HTR-8/SVneo (cell line): ENCODE results near the gene LY6G6F.

Experiments used
- DNase-seq: peaks from one replicate; pipeline ENCODE4 v3.0.0; 2011; ENCODE audit warnings: low spot score, mixed read lengths; ENCODE audit not compliant: insufficient read length
- FAIRE-seq: peaks from 2 replicates; lab custom pipeline; 2011; peaks lifted over from hg19 to GRCh38; lab: Jason Lieb, UNC

The LY6G6F gene

DNA sequence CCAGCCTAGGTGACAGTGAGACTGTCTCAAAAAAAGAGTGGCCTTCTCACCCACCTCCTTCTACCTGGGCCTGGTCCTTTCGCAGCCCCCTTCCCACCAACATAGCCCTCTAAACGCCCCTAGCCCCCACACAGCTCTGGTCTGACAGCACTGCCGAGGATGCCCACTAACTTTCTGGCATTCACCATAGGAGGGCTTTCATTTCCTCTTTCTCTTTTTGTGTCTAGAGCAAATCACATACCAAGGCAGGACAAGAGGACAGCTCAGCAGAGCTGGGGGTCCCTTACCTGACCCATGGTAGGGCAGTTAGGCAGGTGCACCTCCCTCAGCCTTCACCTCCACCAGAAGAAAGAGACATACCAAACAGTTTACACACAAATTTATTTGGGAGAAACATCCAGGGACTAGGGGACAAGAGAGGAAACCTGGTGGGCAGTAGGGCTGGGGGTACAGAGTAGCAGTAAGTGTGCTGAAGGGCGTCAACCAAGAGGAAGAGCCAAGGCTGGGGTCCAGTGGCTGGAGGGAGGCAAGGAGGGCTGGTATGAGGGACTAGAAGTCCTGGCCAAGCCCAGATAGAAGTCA lies 30.3 kb upstream of the LY6G6F start:
- FAIRE-seq (no peak), DNase-seq (no peak)

DNA sequence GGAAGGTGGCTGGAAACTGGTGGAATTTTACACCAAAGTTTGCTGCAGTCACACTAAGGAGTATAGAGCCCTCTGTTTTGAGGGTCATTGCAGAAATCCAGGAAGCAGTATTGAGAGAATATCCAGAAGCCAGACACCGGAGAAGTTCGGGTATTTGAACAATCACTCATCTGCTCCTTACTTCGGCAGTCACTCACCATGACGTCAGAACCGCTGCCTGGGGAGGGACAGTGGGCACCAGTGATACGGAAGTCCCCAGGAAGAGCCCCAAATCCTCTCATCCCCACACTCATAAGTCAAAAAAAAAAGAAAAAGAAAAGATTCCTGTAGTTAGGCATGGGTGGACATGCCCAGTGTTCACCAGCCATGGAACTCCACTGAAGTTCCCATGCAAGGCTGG lies 29.8 kb upstream of the LY6G6F start:
- DNase-seq (no peak), FAIRE-seq (no peak)

DNA sequence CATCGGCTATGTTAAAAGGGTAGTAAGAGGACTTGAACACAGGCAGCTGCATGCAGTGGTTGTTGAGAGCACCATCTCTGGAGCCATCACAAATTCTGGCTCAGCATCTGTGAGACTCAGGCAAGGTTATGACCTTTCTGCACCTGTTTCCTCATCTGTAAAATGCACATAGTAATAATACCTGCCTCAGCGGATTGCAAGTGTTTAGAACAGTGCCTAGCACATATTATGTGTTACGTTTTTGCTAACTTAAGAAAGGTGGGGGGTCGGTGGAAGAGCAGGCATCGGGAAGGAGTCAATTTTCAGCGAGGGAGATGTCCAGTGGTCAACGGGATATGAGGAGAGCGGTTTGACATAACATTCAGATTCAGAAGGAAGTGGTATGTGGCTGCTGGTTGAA lies 28.7 kb upstream of the LY6G6F start:
- DNase-seq (no peak), FAIRE-seq (no peak)

DNA sequence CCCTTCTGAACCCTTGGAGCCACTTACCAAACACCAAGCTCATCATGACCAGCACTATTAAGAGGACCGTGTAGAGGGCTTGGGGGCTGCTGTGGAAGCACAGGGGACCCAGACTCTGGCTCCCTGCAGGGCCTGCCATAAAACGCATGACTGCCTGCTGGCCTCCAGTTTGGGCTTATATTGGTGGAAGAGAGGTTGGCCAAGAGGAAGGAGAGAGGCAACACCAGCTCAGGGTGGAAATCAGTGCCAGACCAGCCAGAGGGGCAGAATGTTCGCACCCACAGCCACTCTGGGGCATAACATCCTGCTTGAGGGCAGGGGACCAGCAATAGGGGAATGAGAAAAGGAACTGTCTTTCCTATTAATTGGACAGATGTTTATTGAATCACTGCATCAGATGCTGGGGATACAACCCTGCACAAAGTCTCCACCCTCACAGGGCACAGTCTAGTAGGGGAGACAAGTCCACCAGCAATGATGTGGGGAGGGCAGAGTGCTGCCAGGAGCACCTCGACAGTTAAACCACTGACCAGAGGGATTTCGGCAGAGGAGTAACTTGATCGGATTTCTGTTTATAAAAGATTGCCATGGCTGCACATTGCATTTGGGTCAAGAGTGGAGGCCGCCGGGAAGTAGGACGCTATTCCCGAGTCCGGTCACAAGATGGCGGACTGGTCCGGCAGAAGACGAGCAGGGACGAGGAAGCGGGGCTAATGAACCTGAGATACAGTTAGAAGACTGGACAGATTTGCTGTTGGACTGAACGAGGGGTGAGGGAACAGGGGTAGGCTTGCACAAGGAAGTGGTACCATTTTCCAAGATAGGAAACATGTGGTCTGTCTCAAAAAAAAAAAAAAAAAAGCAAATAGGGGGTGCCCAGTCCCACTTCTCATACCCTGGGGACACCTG lies 26.2 kb upstream of the LY6G6F start, which contains the start of gene LY6G5C:
Gene LY6G5C (minus strand): TSS at position 842 of the 909 bp plus-strand sequence. CDS start 694 bp downstream, at position 148.
- FAIRE-seq = peak; percentile 93

DNA sequence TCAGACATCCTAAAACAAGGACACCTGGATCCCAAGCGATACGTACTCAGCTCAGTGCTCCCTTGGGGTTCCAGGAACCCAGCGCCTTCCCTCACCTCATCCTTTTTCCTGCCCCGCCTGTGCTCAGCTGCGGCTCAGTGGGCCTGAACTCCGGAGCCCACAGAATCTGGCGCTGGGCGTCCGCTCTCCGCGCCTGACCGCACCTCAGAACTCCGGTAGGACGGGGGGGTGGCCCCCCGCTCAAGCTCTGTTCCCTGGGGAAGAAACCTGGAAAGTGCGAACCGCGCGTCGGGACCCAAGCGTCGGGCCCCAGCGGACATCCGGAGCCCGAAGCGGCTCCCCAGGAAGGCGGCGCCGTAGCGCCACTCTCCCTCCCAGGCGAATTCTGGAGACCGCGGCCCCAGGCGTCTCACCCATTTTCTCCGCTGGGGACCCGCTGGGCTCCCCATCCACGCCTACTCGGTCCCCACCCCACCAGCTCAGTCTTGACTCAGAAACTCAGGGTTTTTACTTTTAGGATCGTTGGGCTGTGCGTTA lies 25.5 kb upstream of the LY6G6F start:
- DNase-seq (no peak), FAIRE-seq (no peak)

More for the DNA sequence above, 26.2 kb upstream of the LY6G6F start, which contains the start of gene LY6G5C:
- DNase-seq = peak; percentile 84

DNA sequence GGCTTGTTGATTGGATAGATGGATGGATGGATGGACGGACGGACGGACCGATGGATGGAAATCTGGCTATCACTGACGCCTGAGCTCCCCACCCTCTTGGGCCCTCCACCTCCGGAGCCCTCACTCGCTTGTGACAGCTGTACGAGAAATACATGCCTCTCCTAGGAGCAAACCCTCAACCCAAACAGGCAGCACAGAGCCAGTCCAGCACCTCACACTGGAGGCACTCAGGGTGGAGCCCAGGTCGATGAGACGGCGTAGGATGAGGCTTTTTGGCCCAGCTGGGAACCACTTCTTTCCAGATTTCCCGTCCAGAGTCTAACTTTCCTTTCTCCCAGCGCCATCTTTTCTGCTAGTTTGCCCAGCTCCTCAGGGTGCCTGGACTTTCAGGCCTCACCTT lies 23.1 kb upstream of the LY6G6F start:
- FAIRE-seq = no peak
- no peak for DNase-seq

DNA sequence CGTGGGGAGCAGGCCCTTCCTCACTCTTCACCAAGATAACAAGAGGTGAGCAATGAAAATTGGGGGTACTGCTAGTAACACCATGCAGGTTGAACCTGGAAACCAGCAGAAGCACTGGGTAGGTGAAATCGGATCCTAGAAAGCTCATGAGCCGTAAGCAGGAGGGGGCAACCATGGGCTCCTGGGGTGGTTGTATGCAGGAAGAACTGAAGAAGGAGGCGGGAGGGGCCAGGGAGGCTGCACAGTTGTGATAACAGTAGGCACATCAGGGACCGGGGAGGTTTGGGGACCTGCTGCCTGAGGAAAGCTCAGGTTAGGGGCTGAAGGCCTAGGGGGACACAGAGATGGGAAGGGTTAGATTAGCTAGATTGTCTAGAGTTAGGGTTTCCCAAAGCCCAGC lies 20.2 kb upstream of the LY6G6F start:
- DNase-seq (no peak), FAIRE-seq (no peak)

DNA sequence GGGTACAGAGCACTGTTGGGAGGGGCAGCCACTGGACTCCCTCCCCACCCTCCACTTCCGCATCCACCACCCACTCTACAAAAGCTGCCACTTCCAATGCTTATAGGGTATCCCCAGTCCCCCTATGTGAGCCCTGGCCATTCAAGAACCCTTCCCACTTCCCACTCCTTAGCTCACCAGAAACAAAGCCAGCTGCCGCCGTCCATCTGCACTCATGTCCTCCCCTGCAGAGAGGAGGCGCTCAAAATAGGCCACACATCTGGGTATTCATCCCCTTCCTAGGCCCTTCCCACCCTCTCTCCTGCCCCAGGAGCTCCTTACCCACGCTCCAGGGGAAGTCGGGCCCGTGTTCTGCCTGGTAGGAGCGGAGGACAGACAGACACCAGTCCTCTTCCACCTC lies 19.3 kb upstream of the LY6G6F start:
- no peak for DNase-seq
- no peak for FAIRE-seq

DNA sequence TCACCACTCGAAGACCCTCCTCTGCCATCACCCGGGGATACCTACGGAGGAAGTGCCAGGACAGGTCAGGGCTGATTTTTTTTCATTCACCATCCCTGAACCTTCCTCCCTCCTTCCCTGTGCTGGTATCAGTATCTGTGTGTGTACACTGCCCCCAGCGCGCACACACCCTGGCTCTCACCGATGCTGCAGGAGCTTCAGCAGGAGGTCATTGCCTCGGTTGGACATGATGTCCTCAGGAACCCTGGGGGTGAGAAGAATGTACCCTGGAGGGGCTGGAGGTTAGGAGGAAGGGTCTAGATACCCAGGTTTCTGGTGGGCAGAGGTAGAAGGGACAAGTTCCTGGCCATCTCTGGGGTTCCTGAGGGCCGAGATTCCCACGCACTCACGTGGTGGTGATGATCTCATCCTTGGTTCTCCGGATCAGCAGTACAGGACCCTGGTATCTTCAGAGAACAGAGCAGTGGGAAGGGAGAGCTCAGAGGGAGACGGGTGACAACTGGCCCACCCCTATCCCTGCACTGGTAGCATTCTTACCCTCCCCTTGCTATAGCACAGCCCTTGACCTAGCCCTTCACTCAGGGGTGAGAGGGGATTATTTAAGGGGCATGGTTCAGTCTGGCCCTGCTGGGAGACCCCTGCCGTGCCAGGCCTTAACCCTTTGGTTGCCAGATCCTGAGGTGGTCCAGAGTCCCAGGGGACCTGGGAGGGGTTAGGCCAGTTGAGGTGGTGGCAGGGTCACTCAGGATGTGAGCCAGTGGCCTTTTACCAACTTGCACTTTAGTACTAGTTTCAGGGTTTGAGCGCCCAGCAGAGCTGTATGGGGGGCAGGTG lies 18.6 kb upstream of the LY6G6F start:
- FAIRE-seq (no peak), DNase-seq (no peak)

DNA sequence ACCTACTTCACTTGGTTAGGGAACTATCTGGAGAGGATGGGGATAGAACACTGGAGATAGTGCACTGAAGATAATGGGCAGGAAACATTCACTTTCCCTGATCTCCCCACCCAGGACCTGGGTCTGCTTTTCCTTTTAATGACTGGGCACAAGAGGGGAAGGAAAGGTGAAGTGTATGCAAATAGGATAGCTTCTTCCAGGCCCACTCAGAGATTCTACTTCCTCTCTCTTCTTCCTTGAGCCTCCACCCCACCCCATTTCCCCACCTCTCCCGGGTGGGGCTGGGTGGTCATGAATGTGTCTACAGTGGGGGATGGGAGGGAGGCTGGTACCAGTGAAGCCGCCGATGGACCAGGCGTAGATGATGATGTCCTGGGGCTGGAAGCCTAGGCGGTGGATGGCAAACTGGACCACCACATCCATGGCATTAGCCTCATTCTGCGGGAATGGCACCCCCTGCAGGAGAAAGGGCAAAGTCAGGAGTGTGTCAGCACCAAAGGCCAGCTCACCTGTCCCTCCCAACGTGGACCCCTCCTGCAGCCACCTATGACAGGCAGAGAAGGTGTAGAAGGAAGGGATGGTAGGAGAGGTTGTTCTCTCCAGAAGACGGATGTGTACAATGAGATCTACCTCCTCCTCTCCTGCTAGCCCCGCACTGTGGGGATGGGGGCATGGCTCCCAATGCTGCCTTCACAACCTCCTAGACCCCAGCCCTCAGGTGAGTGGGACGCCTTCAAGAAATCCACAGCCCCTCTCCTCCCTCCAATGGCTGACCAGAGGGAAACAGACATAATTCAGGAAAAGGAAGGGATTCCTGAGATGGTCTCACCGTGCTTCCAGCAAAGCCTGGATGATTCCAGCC lies 17.2 kb upstream of the LY6G6F start:
- DNase-seq (no peak), FAIRE-seq (no peak)

DNA sequence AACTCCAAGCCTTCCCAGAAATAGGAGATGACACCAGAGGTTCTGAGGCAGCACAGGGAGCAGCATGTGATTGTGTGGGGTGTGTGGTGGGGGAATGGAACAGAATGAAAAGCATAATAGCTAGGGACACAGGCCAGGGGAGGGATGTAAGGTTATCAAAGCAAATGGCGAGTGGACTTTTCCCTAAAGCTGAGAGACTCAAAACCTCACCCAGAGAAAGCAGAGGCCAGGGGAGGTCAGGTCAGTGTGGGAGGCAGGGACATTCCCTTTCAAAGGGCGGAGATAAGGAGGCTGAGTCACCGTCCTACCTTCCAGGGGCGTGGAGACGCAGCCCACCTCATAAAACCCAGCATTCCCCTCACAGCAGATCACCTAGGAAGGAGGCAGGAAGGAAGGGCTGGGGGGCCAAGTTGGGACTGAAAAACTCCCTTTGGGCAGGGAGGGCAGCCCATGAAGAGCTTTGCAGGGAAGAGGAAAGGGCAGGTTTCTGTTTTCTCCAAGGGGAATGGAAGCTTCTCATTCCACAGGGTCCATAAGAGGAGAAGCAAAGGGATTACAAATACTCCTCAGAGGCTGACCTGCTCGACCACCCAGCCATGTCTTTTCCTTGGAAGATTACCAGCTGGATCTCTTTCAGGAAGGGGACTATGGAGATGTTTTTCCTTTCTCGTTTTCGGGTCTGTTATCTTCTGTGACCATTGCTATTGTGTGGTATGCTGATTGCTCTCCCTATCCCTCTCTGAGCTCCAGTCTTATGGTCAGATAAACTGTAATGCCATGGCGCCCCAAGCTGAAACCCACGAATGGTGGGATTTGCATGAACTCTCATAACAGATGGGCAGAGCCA lies 16.2 kb upstream of the LY6G6F start:
- DNase-seq (no peak), FAIRE-seq (no peak)

DNA sequence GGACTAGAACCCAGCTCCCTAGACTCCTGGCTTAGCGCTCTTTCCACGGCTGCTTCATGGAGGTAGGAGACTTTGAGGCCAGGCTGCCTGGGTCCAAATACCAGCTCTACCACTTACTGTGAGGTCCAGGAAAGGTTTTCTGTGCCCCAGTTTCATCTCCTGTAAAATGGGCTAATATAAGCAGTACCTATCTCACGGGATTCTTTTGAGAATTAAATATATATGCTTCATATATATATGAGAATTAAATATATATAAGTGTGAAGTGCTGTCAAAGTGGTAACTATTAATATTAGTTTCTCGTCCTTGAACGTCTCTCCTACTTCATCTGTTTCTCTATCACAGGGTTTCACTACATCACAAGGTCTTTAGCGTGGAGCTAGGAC lies 15.6 kb upstream of the LY6G6F start:
- FAIRE-seq = no peak

DNA sequence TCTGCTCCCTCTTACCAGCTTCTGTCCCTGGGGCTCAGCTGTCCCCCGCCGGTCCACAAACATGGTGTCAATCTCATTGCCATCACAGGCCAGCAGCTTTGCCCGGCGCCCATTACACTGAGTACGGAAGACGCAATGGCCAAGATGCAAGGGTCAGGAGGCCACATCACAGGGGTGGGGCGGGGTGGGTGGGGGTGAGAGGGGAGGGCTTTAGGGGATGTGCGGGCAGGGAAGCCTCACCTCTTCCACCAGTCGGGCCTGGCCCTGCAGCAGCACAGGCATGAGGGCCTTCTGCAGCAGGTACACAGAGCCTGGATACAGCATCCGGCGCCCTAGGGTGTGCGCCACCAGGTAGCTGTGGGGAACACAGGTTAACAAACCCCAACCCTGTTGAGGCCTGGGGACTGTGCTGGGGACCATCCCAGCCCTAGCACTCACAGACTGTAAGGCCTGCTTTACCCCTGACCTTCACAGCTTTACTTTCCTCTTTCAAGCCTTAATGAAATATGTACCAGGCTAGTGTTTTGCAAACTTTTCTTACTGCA lies 15.0 kb upstream of the LY6G6F start:
- no peak for FAIRE-seq

More for the DNA sequence above, 15.6 kb upstream of the LY6G6F start:
- no peak for DNase-seq

DNA sequence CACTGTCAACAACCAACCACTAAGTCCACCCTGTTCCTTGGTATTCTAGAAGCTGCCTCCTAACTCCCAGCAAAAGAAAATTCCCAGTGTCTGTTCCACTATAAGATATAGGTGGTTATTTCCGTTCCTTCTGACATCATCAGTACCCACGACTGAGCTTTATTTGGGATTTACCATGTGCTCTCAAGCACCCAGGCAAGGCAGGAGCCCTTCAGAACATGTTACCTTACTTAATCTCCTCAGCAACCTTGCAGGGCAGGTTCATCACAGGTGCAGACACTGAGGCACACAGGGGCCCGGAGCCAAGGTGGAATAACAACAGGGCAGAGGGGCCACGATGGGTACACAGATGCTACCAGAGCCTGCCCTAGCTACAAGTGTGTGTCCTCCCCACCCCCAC lies 14.3 kb upstream of the LY6G6F start:
- no peak for DNase-seq
- no peak for FAIRE-seq

More for the DNA sequence above, 15.0 kb upstream of the LY6G6F start:
- no peak for DNase-seq

DNA sequence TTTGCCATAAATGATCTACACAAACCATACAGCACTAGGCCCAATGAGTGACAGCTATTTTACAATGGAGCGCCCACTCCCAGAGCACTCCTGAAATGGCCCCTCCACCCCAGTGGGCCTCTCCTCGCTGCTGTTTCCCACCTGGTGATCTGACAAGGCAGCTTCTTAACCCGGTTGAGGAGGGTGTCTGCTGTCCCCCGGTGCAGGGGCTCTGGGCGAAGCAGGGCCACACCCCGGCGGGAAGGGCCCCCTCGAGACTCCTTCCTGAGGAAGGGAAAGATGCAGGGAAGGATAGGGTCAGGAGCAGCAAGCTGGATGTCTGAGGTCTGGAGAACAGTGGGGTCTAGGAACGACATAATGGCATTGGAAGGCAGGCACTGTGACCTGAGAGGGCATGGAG lies 13.8 kb upstream of the LY6G6F start:
- no peak for FAIRE-seq

DNA sequence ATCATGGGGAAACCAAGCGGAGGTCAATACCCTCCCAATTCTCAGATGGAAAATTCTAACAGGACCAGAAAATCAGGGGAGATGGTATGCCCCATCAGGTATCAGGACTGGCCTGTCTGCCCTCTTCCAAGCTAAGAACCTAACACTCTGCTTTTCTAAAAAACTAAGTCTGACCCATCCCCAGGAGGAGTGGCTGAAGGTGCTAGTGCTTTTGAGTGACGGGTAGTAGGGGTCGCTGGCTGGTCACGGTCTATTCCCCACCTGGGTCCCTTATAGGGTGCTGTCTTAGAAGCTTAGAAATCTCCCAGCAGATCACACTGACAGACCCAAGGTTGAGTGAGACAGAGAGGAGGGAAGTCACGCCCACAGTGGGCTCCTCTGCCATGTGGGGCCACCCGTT lies 13.1 kb upstream of the LY6G6F start:
- FAIRE-seq (no peak), DNase-seq (no peak)

More for the DNA sequence above, 13.8 kb upstream of the LY6G6F start:
- no peak for DNase-seq

DNA sequence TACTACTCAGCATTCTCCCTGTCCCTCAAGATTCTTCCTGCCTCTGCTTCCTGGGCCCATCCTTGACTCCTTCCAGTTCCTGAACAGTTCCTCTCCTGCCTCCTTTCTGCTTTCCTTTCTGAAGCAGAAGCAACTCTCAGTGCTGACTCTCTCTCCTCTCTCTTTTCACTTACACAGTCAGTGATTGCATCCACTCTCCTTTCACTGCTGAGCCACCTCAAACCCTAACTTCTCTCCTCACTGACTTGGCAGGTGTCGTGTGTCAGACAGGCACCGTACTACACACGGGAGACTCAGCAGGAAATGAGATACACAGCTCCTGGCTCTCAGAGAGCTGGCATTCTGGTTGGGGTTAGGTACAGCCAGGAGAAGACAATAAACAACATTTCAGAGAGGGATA lies 9.1 kb upstream of the LY6G6F start:
- FAIRE-seq (no peak), DNase-seq (no peak)

DNA sequence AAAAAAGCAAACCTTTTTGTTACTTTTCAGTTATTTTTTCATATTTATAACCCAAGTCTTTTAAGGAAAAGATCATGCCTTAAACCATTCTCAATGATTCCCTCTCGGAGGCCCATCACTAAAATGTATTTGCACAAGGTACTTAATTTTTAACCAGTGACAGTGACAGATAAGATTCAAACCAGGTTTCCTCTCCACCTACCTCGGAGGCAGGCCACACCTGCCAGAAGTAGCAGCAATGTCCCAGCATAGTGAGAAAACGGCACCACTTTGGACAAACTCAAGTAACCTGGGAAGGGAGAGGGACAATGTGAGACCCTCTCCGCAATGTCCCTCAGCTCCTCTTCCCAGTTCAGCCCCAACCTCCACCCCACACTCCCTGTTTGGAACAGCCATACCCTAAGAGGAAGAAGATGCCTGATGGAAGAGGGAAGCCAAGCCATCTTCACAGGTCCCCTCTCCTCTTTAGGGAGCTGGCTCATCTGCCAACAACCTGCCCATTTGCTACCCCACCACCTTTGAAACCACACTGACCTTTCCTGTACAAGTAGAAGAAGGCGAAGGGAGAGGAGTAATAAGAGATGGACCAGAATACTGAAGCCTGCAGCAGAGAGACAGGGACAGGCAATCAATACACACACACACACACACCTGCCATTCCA lies 5.8 kb upstream of the LY6G6F start:
- no peak for DNase-seq
- FAIRE-seq = no peak
